CD4-positive, alpha-beta T cell treated with Interleukin-12 subunit alpha and Interleukin-12 subunit beta, for 1 hour (primary cell): Measurements from ENCODE around the gene LPAR4.
"Not testable (repeated sequence)": the region's sequence is repeated elsewhere in the genome, so short reads cannot be mapped to it uniquely, and the experiment has no call there.

Experiments
- DNase-seq: peaks from one replicate; pipeline ENCODE4 v3.0.0-alpha.2; 2020

The LPAR4 gene, protein sequence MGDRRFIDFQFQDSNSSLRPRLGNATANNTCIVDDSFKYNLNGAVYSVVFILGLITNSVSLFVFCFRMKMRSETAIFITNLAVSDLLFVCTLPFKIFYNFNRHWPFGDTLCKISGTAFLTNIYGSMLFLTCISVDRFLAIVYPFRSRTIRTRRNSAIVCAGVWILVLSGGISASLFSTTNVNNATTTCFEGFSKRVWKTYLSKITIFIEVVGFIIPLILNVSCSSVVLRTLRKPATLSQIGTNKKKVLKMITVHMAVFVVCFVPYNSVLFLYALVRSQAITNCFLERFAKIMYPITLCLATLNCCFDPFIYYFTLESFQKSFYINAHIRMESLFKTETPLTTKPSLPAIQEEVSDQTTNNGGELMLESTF

GRCh38 chrX:78747489-78747888 is at the start of gene LPAR4:
Gene LPAR4, plus strand, starts transcription at chrX:78747720. Its CDS starts 7,150 bp downstream, at chrX:78754870.
- DNase-seq, result no peak

DNA sequence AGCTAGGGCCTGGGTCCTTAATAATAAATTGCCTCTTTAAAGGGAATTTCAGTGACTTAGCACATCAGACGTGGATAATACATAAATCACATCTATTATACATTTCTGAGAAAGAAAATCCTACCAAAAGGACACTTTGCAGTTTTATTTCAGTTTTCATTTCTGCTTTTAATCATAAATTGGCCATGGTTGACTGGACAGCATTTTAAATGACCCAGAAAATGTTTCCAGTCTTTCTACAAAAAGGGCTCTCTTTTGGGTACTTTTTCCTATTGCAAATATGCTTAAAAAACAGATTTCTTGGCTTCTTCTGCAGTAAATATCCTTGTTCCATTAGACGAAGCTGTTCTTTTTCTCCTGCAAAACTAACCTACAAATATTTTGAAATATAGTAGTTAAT is 41.4 kb upstream of the LPAR4 start:
- no peak for DNase-seq

DNA sequence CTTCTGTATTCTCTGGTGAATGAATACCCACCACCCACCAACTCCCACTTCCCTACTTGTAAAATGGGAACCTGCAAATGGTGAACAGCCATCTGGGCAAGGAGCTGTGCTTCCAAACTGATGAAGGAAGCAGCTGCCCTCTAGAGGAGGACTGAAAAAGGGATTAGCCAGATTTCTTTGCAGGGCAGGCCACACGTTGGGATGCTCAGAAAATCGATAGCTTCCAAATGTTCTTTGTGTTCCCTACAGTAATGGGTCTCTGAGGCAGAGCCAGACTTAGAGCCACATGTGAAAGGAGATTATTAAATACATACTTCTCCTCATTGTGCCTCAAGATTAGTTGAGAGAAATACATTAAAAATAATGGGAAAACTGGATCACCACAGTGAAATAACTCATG is 39.3 kb upstream of the LPAR4 start:
- no peak for DNase-seq

GRCh38 chrX:78708816-78709215 is 38.7 kb upstream of the LPAR4 start:
- no peak for DNase-seq

GRCh38 chrX:78710171-78710570 is 37.3 kb upstream of the LPAR4 start:
- no peak for DNase-seq

GRCh38 chrX:78712336-78712735 is 35.2 kb upstream of the LPAR4 start:
- DNase-seq, result no peak

- DNase-seq, result no peak
Measured at GRCh38 chrX:78725287-78725686, 22.2 kb upstream of the LPAR4 start.

DNA sequence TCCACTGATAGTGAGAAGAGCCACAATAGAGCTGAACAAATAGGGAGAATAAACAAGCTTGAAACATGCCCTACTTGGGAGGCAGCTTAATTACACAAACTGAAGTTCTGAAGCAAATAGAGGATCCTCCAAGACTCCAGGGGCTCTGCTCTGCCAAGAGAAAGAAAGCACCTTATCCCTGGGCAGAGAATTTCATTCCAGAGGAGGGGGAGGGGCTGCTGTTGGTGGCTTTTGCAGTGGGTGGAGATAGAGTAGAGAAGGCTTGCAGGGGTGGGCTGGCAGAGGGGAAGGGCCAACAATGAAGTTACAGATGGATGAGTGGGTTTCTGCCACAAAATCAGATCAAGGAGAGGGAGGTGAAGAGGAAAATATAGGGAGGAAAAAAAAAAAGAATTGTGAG is 1.0 kb upstream of the LPAR4 start:
- DNase-seq, result no peak

GRCh38 chrX:78747971-78748370 is 451 bp downstream of the LPAR4 start:
- no peak for DNase-seq

DNA sequence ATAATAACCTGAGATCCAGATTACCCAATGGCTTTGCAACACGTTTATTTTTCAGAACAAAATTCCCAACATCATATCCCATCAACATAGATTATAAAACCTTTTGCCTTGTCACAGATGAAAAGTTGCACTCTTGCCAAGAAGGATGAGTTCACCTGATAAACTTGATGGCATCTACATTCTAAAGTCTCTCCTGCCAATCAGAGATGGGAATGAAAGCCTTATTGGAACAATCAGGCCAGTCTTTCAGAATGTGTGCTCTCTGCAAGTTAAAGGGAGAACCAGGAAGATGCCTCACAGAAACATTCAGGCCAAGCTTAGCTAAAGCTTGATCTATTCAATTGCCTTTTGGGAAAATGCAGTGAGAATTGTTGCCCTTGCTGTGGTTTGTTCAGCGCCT is 1.3 kb downstream of the LPAR4 start:
- DNase-seq, result no peak

DNA sequence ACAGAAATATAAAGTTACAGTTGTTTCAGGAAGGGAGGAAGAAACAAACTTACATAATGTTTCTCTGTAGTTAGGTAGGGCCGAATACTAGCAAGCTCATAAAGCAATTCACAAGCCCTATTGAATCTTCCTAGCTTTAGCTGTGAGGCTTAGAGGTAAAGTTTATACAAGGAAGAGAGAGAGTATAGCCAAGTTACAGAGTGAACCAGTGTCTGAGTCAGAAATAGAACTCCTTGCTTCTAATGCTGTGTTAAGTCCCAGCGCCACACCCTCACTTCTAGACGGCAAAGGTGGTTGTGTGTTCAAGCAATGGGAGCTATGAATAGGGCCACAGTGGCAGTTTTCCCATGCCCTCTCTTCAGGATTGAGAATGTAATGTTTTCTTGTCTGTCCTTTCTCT is 6.1 kb downstream of the LPAR4 start:
- DNase-seq, result no peak

DNA sequence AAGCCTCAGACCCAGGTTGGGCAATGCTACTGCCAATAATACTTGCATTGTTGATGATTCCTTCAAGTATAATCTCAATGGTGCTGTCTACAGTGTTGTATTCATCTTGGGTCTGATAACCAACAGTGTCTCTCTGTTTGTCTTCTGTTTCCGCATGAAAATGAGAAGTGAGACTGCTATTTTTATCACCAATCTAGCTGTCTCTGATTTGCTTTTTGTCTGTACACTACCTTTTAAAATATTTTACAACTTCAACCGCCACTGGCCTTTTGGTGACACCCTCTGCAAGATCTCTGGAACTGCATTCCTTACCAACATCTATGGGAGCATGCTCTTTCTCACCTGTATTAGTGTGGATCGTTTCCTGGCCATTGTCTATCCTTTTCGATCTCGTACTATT is 7.4 kb downstream of the LPAR4 start:
- no peak for DNase-seq

- DNase-seq, result no peak
Measured at GRCh38 chrX:78759081-78759480, 11.6 kb downstream of the LPAR4 start.

- DNase-seq, result no peak
Measured at GRCh38 chrX:78769101-78769755, 21.7 kb downstream of the LPAR4 start.

DNA sequence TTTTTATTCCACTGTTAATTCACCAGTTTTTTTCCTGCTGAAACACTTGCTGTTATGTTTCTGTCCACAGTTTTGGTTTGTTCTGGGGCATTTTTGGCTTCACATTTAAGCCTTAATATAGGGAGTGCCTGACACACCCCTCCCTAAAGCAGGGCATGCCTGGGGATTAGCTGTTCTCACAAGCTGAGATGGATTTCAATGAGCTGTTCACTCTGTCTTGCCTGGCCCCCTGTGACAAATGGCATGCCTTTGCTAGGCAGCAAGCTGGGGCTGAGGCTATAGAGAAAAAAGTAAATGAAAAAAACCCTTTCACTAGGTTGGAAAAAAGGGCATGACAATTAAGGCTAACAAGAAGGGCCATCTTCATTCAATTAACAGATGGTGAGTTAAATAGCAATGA is 22.4 kb downstream of the LPAR4 start:
- no peak for DNase-seq

GRCh38 chrX:78796916-78797315 is 49.4 kb downstream of the LPAR4 start:
- DNase-seq, result no peak

GRCh38 chrX:78800114-78800513 is 52.6 kb downstream of the LPAR4 start:
- no peak for DNase-seq

GRCh38 chrX:78800694-78801093 is 53.2 kb downstream of the LPAR4 start:
- DNase-seq, result no peak

GRCh38 chrX:78801522-78801921 is 54.0 kb downstream of the LPAR4 start:
- no peak for DNase-seq

- not testable (repeated sequence) for DNase-seq
Measured at GRCh38 chrX:78802526-78802925, 55.0 kb downstream of the LPAR4 start.
